Lower leg skin (tissue), 3 donors: Measurements from ENCODE around the gene ALOX15.

ENCODE experiments used
- CTCF ChIP-seq, 3 donors: fragments of 450-650 bp; IDR thresholded peaks; one replicate each; pipeline ENCODE4 v1.5.1; 2016; ENCODE audit warnings: antibody characterized with exemption in 3 of 3, mild to moderate bottlenecking in 3 of 3, moderate library complexity in 2 of 3
- POLR2A ChIP-seq, 2 donors: fragments of 450-650 bp; IDR thresholded peaks; one replicate each; pipeline ENCODE4 v1.6.1; 2016 to 2017; ENCODE audit warnings: antibody characterized with exemption in 2 of 2, mild to moderate bottlenecking in 1 of 2, moderate library complexity in 1 of 2

- no peak for TF ChIP-seq CTCF (IDR thresholded peaks at IDR 0.05)
- TF ChIP-seq POLR2A (IDR thresholded peaks at IDR 0.05) = no peak
Observed at GRCh38 chr17:4592240-4593005, 49.1 kb downstream of the ALOX15 start.
